Measurements from ENCODE around the gene ZNF830. TPM values are rescaled to one million over a fixed set of nuclear protein-coding genes. Genes with fewer than 3 reads are reported as not detected.
"Not testable (repeated sequence)": the region's sequence is repeated elsewhere in the genome, so short reads cannot be mapped to it uniquely, and the experiment has no call there.

ZNF830 gene, protein sequence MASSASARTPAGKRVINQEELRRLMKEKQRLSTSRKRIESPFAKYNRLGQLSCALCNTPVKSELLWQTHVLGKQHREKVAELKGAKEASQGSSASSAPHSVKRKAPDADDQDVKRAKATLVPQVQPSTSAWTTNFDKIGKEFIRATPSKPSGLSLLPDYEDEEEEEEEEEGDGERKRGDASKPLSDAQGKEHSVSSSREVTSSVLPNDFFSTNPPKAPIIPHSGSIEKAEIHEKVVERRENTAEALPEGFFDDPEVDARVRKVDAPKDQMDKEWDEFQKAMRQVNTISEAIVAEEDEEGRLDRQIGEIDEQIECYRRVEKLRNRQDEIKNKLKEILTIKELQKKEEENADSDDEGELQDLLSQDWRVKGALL
- total RNA-seq, result 10 to 100 TPM; 22.1 to 24.1 TPM

DNA sequence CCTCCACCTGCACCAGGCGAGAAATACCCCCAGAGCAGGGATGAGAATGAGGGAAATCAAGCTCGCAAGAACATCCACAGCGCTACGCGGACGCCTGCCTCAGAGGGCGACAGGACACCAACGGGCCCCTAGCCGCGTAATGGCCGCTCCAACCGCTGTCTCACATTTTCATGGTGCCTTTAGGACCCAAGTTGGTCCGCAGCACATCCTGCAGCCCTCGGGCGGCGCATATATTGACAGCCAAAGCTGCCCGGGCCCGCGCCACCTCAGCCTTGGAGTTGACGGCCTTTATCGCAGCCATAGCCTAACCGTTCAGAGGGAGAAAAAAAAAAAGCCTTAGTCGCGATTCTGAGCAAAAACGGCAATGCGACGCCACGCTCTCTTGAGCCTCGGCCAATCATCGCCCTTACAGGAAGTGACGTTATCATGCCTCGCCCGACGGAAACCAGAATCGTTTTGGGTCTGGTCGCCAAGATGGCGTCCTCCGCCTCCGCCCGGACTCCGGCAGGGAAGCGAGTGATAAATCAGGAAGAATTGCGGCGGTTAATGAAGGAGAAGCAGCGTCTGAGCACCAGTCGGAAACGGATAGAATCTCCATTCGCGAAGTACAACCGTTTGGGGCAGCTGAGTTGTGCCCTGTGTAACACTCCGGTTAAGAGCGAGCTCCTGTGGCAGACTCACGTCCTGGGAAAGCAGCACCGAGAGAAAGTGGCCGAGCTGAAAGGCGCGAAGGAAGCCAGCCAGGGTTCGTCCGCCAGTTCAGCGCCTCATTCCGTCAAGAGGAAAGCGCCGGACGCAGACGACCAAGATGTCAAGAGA is at the start of gene ZNF830, which contains the start of gene CCT6B:
Gene ZNF830, plus strand, starts transcription at position 448 of the 819 bp plus-strand sequence. Its CDS starts 27 bp downstream, at position 475.
Gene CCT6B, minus strand, starts transcription at position 368 of the 819 bp plus-strand sequence. Its CDS starts 67 bp downstream, at position 301.
- Mint-ChIP-seq H3K27me3 (ENCODE audit: low read depth) (no peaks in the 10 kb centered on the region), H3K9me3 (ENCODE audit: insufficient read depth) (no peaks in the 10 kb centered on the region), H3K4me3 (peak within 1 kb of the TSS; percentile 97), H3K4me1 (ENCODE audit: low read depth) (peaks cover 23% of the 10 kb centered on the region), H3K27ac (peak within 1 kb of the TSS; percentile 99), H3K36me3 (ENCODE audit: low read depth) (peaks cover 18% of the 10 kb centered on the region)
- POLR2A ChIA-PET, result interaction anchor here (0.6 to 1.8 kb wide), 12 partner anchors 8 to 158 kb away, joined by 3 to 23 read pairs (median 3); partner anchors contain the start of genes LIG3 and RAD51D
- ATAC-seq (peak; percentile 91), DNase-seq (peak; percentile 96)
- CTCF ChIA-PET, result interaction anchor here (0.8 kb wide), 1 partner anchor 21 kb away, joined by 3 read pairs; no protein-coding TSS in a partner anchor

DNA sequence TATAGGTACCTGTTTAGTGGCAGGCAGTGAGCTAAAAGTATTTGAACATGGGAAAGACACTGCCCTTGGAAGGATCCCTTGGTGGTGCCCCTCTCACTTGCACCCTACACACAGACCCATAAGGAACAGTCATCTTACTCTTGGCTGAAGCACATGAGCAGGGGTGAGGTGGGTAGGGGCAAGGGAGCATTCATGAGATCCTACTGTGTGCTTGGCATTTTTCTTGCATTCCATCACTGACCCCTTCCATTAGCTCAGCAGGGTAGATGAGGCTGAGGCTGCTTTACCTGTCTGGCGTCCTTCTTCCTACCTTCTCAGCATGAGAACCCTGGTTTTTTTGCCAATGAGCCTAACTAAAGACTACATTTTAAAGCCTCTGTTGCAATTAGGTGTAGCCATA is 48.3 kb upstream of the ZNF830 start:
- ChIA-PET CTCF (no interaction called here), POLR2A (no interaction called here)
- H3K27ac Mint-ChIP-seq, result no peak overlapping the region
- H3K4me1 Mint-ChIP-seq (ENCODE audit: low read depth), result no peaks in the 10 kb centered on the region
- no peak for ATAC-seq
- no peaks in the 10 kb centered on the region for H3K27me3 Mint-ChIP-seq (ENCODE audit: low read depth)
- no peak overlapping the region for H3K4me3 Mint-ChIP-seq
- no peaks in the 10 kb centered on the region for H3K9me3 Mint-ChIP-seq (ENCODE audit: insufficient read depth)
- DNase-seq, result no peak
- H3K36me3 Mint-ChIP-seq (ENCODE audit: low read depth), result no peaks in the 10 kb centered on the region

- Mint-ChIP-seq H3K4me3 (no peak overlapping the region), H3K36me3 (ENCODE audit: low read depth) (no peaks in the 10 kb centered on the region), H3K27ac (no peak overlapping the region), H3K4me1 (ENCODE audit: low read depth) (no peaks in the 10 kb centered on the region), H3K27me3 (ENCODE audit: low read depth) (no peaks in the 10 kb centered on the region), H3K9me3 (ENCODE audit: insufficient read depth) (no peaks in the 10 kb centered on the region)
- ChIA-PET POLR2A (no interaction called here), CTCF (no interaction called here)
- no peak for DNase-seq
- no peak for ATAC-seq
Measured at GRCh38 chr17:34916120-34916519, 45.2 kb upstream of the ZNF830 start.

- ChIA-PET CTCF (no interaction called here), POLR2A (no interaction called here)
- no peak overlapping the region for H3K4me3 Mint-ChIP-seq
- no peaks in the 10 kb centered on the region for H3K36me3 Mint-ChIP-seq (ENCODE audit: low read depth)
- no peaks in the 10 kb centered on the region for H3K9me3 Mint-ChIP-seq (ENCODE audit: insufficient read depth)
- no peaks in the 10 kb centered on the region for H3K4me1 Mint-ChIP-seq (ENCODE audit: low read depth)
- no peaks in the 10 kb centered on the region for H3K27me3 Mint-ChIP-seq (ENCODE audit: low read depth)
- ATAC-seq (no peak), DNase-seq (no peak)
- H3K27ac Mint-ChIP-seq, result no peak overlapping the region
Measured at GRCh38 chr17:34917381-34917780, 44.0 kb upstream of the ZNF830 start.

GRCh38 chr17:34920676-34921075 is 40.7 kb upstream of the ZNF830 start:
- Mint-ChIP-seq H3K4me1 (ENCODE audit: low read depth) (no peaks in the 10 kb centered on the region), H3K27me3 (ENCODE audit: low read depth) (no peaks in the 10 kb centered on the region), H3K36me3 (ENCODE audit: low read depth) (no peaks in the 10 kb centered on the region), H3K9me3 (ENCODE audit: insufficient read depth) (no peaks in the 10 kb centered on the region), H3K4me3 (no peak overlapping the region), H3K27ac (no peak overlapping the region)
- no peak for DNase-seq
- POLR2A ChIA-PET, result no interaction called here
- CTCF ChIA-PET, result no interaction called here
- no peak for ATAC-seq

DNA sequence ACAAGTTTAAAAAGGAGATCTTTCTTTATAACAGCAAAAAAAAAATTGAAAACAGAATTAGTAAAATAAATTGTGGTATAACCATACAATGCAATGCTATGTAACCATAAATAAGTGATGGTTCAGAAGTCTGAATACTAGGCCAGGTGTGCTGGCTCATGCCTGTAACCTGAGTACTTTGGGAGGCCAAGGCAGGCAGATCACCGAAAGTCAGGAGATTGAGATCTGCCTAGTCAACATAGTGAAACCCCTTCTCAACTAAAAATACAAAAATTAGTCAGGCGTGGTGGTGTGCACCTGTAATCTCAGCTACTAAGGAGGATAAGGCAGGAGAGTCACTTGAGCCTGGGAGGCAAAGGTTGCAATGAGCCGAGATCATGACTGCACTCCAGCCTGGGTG is 34.7 kb upstream of the ZNF830 start:
- POLR2A ChIA-PET, result no interaction called here
- Mint-ChIP-seq H3K4me1 (ENCODE audit: low read depth) (no peaks in the 10 kb centered on the region), H3K36me3 (ENCODE audit: low read depth) (no peaks in the 10 kb centered on the region), H3K9me3 (ENCODE audit: insufficient read depth) (no peaks in the 10 kb centered on the region), H3K27ac (no peak overlapping the region), H3K27me3 (ENCODE audit: low read depth) (peaks cover 6% of the 10 kb centered on the region), H3K4me3 (no peak overlapping the region)
- DNase-seq (no peak), ATAC-seq (no peak)
- CTCF ChIA-PET, result no interaction called here

DNA sequence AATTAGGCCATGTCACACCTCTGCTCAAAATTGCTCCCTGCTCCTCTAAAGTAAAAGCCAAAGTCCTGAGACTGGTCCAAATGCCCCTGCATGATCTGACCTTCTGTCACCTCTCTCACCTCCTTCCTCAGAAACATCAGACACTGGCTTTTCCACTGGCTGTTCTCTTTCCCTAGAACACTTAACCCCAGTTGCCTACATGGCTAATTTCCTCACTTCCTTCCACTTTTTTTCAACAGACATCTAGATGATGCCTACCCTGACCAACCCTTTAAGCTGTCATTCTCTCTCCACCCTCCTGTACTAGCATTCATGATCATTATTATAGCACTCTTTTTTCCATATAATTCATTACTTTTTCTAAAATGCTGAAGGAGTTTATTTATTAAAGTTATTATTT is 31.1 kb upstream of the ZNF830 start:
- POLR2A ChIA-PET, result no interaction called here
- DNase-seq (no peak), ATAC-seq (no peak)
- Mint-ChIP-seq H3K4me1 (ENCODE audit: low read depth) (no peaks in the 10 kb centered on the region), H3K4me3 (no peak overlapping the region), H3K9me3 (ENCODE audit: insufficient read depth) (no peaks in the 10 kb centered on the region), H3K36me3 (ENCODE audit: low read depth) (no peaks in the 10 kb centered on the region), H3K27me3 (ENCODE audit: low read depth) (peaks cover 9% of the 10 kb centered on the region), H3K27ac (no peak overlapping the region)
- CTCF ChIA-PET, result no interaction called here

DNA sequence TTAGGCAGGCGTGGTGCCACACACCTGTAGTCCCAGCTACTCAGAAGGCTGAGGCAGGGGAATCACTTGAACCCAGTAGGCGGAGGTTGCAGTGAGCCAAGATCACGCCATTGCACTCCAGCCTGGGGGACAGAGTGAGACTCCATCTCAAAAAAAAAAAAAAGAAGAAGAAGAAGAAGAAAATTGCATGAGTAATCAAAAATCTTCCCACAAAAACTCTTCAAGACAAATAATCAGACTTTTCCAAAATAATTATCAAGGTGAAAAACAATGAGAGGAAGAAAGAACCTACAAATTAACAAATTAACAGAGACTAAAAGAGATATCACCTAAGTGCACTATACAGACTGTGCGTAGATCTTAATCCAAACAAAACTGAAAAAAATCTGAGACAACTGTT is 10.6 kb upstream of the ZNF830 start:
- CTCF ChIA-PET, result interaction anchor here (1.2 kb wide), 1 partner anchor 167 kb away, joined by 3 read pairs; no protein-coding TSS in a partner anchor

DNA sequence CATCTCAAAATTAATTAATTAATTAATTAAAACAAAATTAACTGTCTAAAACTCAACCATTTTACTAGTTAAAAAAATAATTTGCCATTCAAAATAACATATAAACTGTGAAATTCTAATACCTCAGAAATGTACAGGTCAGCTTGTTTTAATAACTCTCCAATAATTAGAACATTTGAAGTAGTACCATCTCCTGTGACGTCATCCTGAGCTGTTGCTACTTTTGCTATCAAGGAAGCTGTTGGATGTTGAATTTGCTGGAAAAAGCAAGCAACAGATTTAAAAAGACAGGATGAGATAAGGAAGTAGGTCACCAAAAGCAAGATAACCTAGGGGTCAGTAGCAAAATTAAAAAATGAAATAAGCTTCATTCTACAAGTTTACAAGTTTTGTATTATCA is 2.9 kb upstream of the ZNF830 start:
- Mint-ChIP-seq H3K27me3 (ENCODE audit: low read depth) (no peaks in the 10 kb centered on the region), H3K9me3 (ENCODE audit: insufficient read depth) (no peaks in the 10 kb centered on the region), H3K4me1 (ENCODE audit: low read depth) (peaks cover 18% of the 10 kb centered on the region), H3K27ac (no peak overlapping the region), H3K4me3 (no peak overlapping the region), H3K36me3 (ENCODE audit: low read depth) (peaks cover 8% of the 10 kb centered on the region)
- CTCF ChIA-PET, result interaction anchor here (1.1 kb wide), 1 partner anchor 162 kb away, joined by 3 read pairs; no protein-coding TSS in a partner anchor
- DNase-seq, result no peak
- no peak for ATAC-seq
- POLR2A ChIA-PET, result no interaction called here

More for the DNA sequence above, 10.6 kb upstream of the ZNF830 start:
- H3K4me1 Mint-ChIP-seq (ENCODE audit: low read depth); DNase-seq; H3K4me3 Mint-ChIP-seq; H3K27ac Mint-ChIP-seq; POLR2A ChIA-PET; H3K36me3 Mint-ChIP-seq (ENCODE audit: low read depth); H3K9me3 Mint-ChIP-seq (ENCODE audit: insufficient read depth); ATAC-seq; H3K27me3 Mint-ChIP-seq (ENCODE audit: low read depth): not testable (repeated sequence)

GRCh38 chr17:34974179-34974578 is 12.8 kb downstream of the ZNF830 start:
- H3K27me3 Mint-ChIP-seq (ENCODE audit: low read depth), result no peaks in the 10 kb centered on the region
- POLR2A ChIA-PET, result interaction anchor here (0.8 to 1.8 kb wide), 4 partner anchors 9 to 17 kb away, joined by 3 to 15 read pairs (median 8); partner anchors contain the start of genes CCT6B and ZNF830
- CTCF ChIA-PET, result interaction anchor here (1.3 to 2.7 kb wide), 2 partner anchors 115 to 145 kb away, joined by 3 to 12 read pairs; partner anchors contain the start of gene RAD51D
- H3K9me3 Mint-ChIP-seq (ENCODE audit: insufficient read depth), result no peaks in the 10 kb centered on the region
- no peak overlapping the region for H3K4me3 Mint-ChIP-seq
- H3K27ac Mint-ChIP-seq, result no peak overlapping the region
- no peak for ATAC-seq
- no peaks in the 10 kb centered on the region for H3K36me3 Mint-ChIP-seq (ENCODE audit: low read depth)
- peak; percentile 11 for DNase-seq
- H3K4me1 Mint-ChIP-seq (ENCODE audit: low read depth), result peaks cover 15% of the 10 kb centered on the region

DNA sequence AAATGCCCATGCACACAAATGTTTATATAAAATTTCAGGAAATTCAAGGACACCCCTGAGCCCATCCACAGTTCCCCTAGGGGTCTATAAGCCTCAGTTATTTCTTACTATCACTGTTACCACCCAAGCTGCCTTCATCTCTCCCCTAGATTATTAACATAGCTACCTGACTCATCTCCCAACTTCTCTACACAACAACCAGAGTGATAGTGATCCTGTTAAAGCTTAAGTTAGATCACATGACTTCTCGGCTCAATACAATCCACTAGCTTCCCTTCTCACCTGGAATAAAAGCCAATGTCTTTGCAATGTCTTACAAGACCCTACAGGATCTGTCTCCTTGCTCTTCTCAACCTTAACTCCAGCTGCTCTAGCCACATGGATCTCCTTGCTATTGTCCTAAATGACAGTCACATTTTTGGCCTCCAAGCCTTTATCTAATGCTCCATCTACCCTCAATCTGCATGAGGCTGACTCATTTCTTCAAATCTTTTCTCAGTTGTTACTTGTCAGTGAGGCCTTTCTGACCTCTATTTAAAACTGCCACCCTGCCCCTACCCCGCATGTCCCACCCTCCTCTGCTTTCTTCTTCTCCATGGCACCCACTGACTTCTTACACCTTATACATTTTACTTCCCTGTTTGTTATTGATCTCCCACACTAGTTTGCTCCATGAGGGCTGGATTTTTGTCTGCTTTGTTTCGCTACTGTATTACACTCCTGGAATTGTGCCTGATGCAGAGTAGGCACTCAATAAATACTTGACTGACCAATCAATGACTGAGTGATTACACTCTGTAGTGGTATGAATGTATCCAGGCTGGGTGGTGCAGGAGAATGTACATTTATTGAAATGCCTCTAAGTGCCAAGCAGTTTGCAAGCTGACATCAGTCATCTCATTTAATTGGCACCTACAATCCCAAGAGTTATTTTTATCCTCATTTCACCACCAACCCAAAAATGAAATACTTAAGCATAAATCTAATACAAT is 13.8 kb downstream of the ZNF830 start:
- no peaks in the 10 kb centered on the region for H3K9me3 Mint-ChIP-seq (ENCODE audit: insufficient read depth)
- H3K36me3 Mint-ChIP-seq (ENCODE audit: low read depth), result no peaks in the 10 kb centered on the region
- no peak for DNase-seq
- ChIA-PET CTCF (interaction anchor here (1.3 to 2.7 kb wide), 2 partner anchors 114 to 144 kb away, joined by 3 to 12 read pairs; partner anchors contain the start of gene RAD51D), POLR2A (interaction anchor here (0.8 to 1.8 kb wide), 5 partner anchors 10 to 144 kb away, joined by 3 to 15 read pairs (median 4); partner anchors contain the start of genes CCT6B, RAD51D and ZNF830)
- H3K4me1 Mint-ChIP-seq (ENCODE audit: low read depth), result peaks cover 23% of the 10 kb centered on the region
- H3K4me3 Mint-ChIP-seq, result no peak overlapping the region
- no peaks in the 10 kb centered on the region for H3K27me3 Mint-ChIP-seq (ENCODE audit: low read depth)
- no peak for ATAC-seq
- H3K27ac Mint-ChIP-seq, result no peak overlapping the region

All from activated CD8-positive, alpha-beta T cell treated with anti-CD3 and anti-CD28 coated beads, Interleukin-2, amount 10 ng/mL, durations not matched to agents 7 days and 5 days (primary cell).